OCI-LY1 (cell line): ENCODE data around the gene LIMK2.
"Not testable (repeated sequence)": the region's sequence is repeated elsewhere in the genome, so short reads cannot be mapped to it uniquely, and the experiment has no call there.

ENCODE experiments used
- H2AFZ ChIP-seq: fragments of 200-600 bp; sonication (generic), shearing (Covaris generic); 2 replicates; pipeline ENCODE4 v1.6.0; 2014; ENCODE audit warnings: antibody characterized with exemption, mild to moderate bottlenecking, low read length
- H3F3A ChIP-seq: fragments of 200-600 bp; sonication (generic), shearing (Covaris generic); 2 replicates; pipeline ENCODE4 v1.6.0; 2014; ENCODE audit warnings: mild to moderate bottlenecking, antibody characterized with exemption, low read length, moderate library complexity; ENCODE audit not compliant: insufficient read depth
- H3K27ac ChIP-seq: fragments of 200-600 bp; sonication (generic); 2 replicates; pipeline ENCODE4 v1.5.1; 2014; ENCODE audit warnings: low read length, mixed run types, mild to moderate bottlenecking, low read depth; ENCODE audit not compliant: poor library complexity, severe bottlenecking
- H3K27me3 ChIP-seq: fragments of 200-600 bp; sonication (generic); 2 replicates; pipeline ENCODE4 v1.6.0; 2014; ENCODE audit warnings: antibody characterized with exemption, mild to moderate bottlenecking, low read length, moderate library complexity; ENCODE audit not compliant: insufficient read depth
- H3K36me3 ChIP-seq: fragments of 200-600 bp; sonication (generic); 2 replicates; pipeline ENCODE4 v1.6.1; 2014; ENCODE audit warnings: mild to moderate bottlenecking, antibody characterized with exemption, low read length, moderate library complexity, mixed read lengths; ENCODE audit not compliant: insufficient read depth
- H3K4me1 ChIP-seq: fragments of 200-600 bp; sonication (generic); 2 replicates; pipeline ENCODE4 v1.5.1; 2014; ENCODE audit warnings: mild to moderate bottlenecking, low read length, moderate library complexity; ENCODE audit not compliant: insufficient read depth, severe bottlenecking
- H3K4me2 ChIP-seq: fragments of 200-600 bp; sonication (generic), shearing (Covaris generic); 2 replicates; pipeline ENCODE4 v1.6.1; 2014; ENCODE audit warnings: low read length
- H3K4me3 ChIP-seq: fragments of 200-600 bp; sonication (generic); 2 replicates; pipeline ENCODE4 v1.5.1; 2014; ENCODE audit warnings: low read length, low read depth, mild to moderate bottlenecking, mixed read lengths; ENCODE audit not compliant: poor library complexity, severe bottlenecking
- H3K79me2 ChIP-seq: fragments of 200-600 bp; shearing (Covaris generic); 2 replicates; pipeline ENCODE4 v1.6.1; 2016; ENCODE audit warnings: mixed run types, low read length, mixed read lengths; ENCODE audit not compliant: insufficient read depth
- H3K9ac ChIP-seq: fragments of 200-600 bp; sonication (generic), shearing (Covaris generic); 2 replicates; pipeline ENCODE4 v1.6.1; 2014; ENCODE audit warnings: mild to moderate bottlenecking, low read length, mixed read lengths
- H3K9me2 ChIP-seq: fragments of 200-600 bp; sonication (generic), shearing (Covaris generic); 2 replicates; pipeline ENCODE4 v1.6.1; 2014; ENCODE audit warnings: low read depth, mild to moderate bottlenecking, low read length, mixed read lengths
- H3K9me3 ChIP-seq: fragments of 200-600 bp; shearing (Covaris generic); 2 replicates; pipeline ENCODE4 v1.6.1; 2014; ENCODE audit warnings: low read length, mixed read lengths
- H4K20me1 ChIP-seq: fragments of 200-600 bp; sonication (generic), shearing (Covaris generic); 2 replicates; pipeline ENCODE4 v1.6.0; 2016; ENCODE audit warnings: mild to moderate bottlenecking, low read length; ENCODE audit not compliant: insufficient read depth
- EZH2 ChIP-seq: fragments of 200-600 bp; sonication (generic), shearing (Covaris generic); IDR thresholded peaks from 2 replicates; pipeline ENCODE4 v1.8.0; 2017; ENCODE audit warnings: borderline replicate concordance, mixed run types, mild to moderate bottlenecking, antibody characterized with exemption, low read length, moderate library complexity, mixed read lengths
- TF ChIP-seq, protein P1 (sequence below): fragments of 200-600 bp; sonication (generic), shearing (Covaris generic); IDR thresholded peaks from 2 replicates; pipeline ENCODE4 v1.5.1; 2017; ENCODE audit warnings: mild to moderate bottlenecking, antibody characterized with exemption, low read length, moderate library complexity, mixed read lengths

The LIMK2 gene

GRCh38 chr22:31305194-31305593, 93.1 kb downstream of the LIMK2 start:
- TF ChIP-seq, protein P1, sequence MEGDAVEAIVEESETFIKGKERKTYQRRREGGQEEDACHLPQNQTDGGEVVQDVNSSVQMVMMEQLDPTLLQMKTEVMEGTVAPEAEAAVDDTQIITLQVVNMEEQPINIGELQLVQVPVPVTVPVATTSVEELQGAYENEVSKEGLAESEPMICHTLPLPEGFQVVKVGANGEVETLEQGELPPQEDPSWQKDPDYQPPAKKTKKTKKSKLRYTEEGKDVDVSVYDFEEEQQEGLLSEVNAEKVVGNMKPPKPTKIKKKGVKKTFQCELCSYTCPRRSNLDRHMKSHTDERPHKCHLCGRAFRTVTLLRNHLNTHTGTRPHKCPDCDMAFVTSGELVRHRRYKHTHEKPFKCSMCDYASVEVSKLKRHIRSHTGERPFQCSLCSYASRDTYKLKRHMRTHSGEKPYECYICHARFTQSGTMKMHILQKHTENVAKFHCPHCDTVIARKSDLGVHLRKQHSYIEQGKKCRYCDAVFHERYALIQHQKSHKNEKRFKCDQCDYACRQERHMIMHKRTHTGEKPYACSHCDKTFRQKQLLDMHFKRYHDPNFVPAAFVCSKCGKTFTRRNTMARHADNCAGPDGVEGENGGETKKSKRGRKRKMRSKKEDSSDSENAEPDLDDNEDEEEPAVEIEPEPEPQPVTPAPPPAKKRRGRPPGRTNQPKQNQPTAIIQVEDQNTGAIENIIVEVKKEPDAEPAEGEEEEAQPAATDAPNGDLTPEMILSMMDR, result no peak
- no peak for TF ChIP-seq EZH2
- no peak overlapping the region for H3K9ac ChIP-seq

GRCh38 chr22:31308181-31308580, 96.1 kb downstream of the LIMK2 start:
- H3K9ac ChIP-seq, result peak overlapping the region; percentile 21
- H4K20me1 ChIP-seq, result no peaks in the 10 kb centered on the region
- H3K9me3 ChIP-seq, result no peaks in the 10 kb centered on the region
- H3K9me2 ChIP-seq, result no peaks in the 10 kb centered on the region
- peak overlapping the region; percentile 14; the same call in 1 of the 2 replicates for H3K4me2 ChIP-seq
- no peak overlapping the region for H3K4me3 ChIP-seq
- no peaks in the 10 kb centered on the region for H3K27me3 ChIP-seq
- H3F3A ChIP-seq, result no peaks in the 10 kb centered on the region
- peak overlapping the region; percentile 79 for H3K27ac ChIP-seq
- no peaks in the 10 kb centered on the region for H3K79me2 ChIP-seq
- H3K4me1 ChIP-seq, result peaks cover 32% of the 10 kb centered on the region
- no peak for TF ChIP-seq EZH2
- TF ChIP-seq, protein P1, result no peak
- peaks cover 4% of the 10 kb centered on the region; the same call in 1 of the 2 replicates for H3K36me3 ChIP-seq
- no peak overlapping the region for H2AFZ ChIP-seq

More at GRCh38 chr22:31305194-31305593, 93.1 kb downstream of the LIMK2 start:
- Histone ChIP-seq H3F3A (no peaks in the 10 kb centered on the region), H3K27me3 (no peaks in the 10 kb centered on the region), H2AFZ (no peak overlapping the region), H3K9me2 (no peaks in the 10 kb centered on the region), H3K36me3 (peaks cover 17% of the 10 kb centered on the region; the same call in 1 of the 2 replicates), H3K79me2 (no peaks in the 10 kb centered on the region), H3K4me1 (peaks cover 28% of the 10 kb centered on the region), H3K4me3 (no peak overlapping the region), H3K4me2 (no peak overlapping the region), H4K20me1 (no peaks in the 10 kb centered on the region), H3K9me3 (no peaks in the 10 kb centered on the region), H3K27ac (no peak overlapping the region)

GRCh38 chr22:31313366-31314147, 101.5 kb downstream of the LIMK2 start:
- Histone ChIP-seq H3F3A (no peaks in the 10 kb centered on the region), H3K4me1 (peaks cover 7% of the 10 kb centered on the region), H3K9me3 (0 out of 2 replicates have a peak, but pooled peaks cover 2% of the 10 kb centered on the region), H3K27me3 (no peaks in the 10 kb centered on the region), H3K9ac (no peak overlapping the region), H3K4me3 (no peak overlapping the region), H3K36me3 (peaks cover 17% of the 10 kb centered on the region), H4K20me1 (no peaks in the 10 kb centered on the region), H3K27ac (no peak overlapping the region), H2AFZ (no peak overlapping the region), H3K4me2 (no peak overlapping the region), H3K79me2 (no peaks in the 10 kb centered on the region), H3K9me2 (no peaks in the 10 kb centered on the region)
- TF ChIP-seq, protein P1, result peak; percentile 94
- no peak for TF ChIP-seq EZH2

- H3K4me1 ChIP-seq, H3K79me2 ChIP-seq, H3K27me3 ChIP-seq, H3K9me2 ChIP-seq, H3K27ac ChIP-seq, H3K4me3 ChIP-seq, H4K20me1 ChIP-seq, H3K4me2 ChIP-seq, H3F3A ChIP-seq, H3K9ac ChIP-seq, H3K9me3 ChIP-seq, H2AFZ ChIP-seq: not testable (repeated sequence)
- H3K36me3 ChIP-seq, result peaks cover 17% of the 10 kb centered on the region
Observed at GRCh38 chr22:31314220-31314619, 102.1 kb downstream of the LIMK2 start.
